GM12892 (cell line): ENCODE data around the gene NPC1L1.

Source experiments
- DNase-seq: peaks from one replicate; pipeline ENCODE4 v3.0.0; 2011; ENCODE audit not compliant: insufficient read length
- FAIRE-seq: peaks from 2 replicates; lab custom pipeline; 2011; peaks lifted over from hg19 to GRCh38; lab: Jason Lieb, UNC
- POLR2A ChIP-seq: IDR thresholded peaks from 2 replicates; pipeline ENCODE4 v1.6.1; 2011; ENCODE audit warnings: low read depth, low read length, control low read depth
- POLR2AphosphoS5 ChIP-seq: IDR thresholded peaks from 2 replicates; pipeline ENCODE4 v1.6.1; 2011; ENCODE audit warnings: low read depth, low read length, control low read depth
- TAF1 ChIP-seq: IDR thresholded peaks from 2 replicates; pipeline ENCODE4 v1.6.1; 2011; ENCODE audit warnings: low read depth, mild to moderate bottlenecking, control low read depth, low read length, borderline replicate concordance

Gene NPC1L1

GRCh38 chr7:44539669-44540506 lies 1.2 kb downstream of the NPC1L1 start:
- DNase-seq, result no peak
- no peak for TF ChIP-seq POLR2AphosphoS5
- TF ChIP-seq POLR2A, result no peak
- no peak for TF ChIP-seq TAF1
- no peak for FAIRE-seq

DNA sequence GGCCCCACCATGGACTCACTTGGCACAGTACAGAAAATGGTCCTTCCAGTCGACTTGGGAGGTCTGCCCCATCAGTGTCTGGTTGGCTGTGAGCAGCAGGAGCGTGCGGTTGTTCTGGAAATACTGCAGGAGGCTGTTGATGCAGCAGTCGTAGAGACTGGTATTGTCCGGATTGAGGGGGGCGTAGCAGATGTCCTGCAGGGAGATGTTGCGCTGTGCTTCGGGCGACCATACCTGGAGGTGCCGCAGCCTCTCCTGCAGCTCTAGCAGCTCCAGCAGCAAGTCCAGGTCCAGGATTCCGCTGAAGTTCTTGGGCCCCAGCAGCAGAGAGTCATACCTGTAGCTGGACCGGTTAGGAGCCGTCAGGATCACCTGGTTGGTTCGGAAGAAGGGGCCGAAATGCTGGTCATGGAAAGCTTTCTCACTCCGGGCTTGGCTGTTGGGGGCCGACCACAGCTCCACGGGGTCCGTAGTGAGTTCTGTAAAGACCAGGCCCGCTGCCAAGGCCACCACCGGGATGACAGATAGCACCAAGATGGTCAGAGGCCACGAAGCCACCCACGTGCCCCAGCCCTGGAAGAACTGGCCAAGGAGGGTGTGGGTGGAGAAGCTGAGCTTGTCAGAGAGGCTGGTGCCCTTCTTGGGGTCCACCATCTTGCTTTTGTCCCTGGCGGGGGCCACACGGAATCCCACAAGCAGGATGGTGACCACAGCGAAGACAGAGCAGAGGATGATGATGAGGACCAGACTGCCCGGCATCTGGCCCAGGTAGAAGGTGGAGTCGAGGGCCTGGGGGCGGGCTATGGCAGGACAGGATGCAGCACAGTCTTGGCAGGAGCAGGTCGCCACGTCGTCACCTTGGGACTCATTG lies 2.1 kb downstream of the NPC1L1 start:
- FAIRE-seq (no peak), DNase-seq (no peak)
- no peak for TF ChIP-seq TAF1
- no peak for TF ChIP-seq POLR2AphosphoS5
- no peak for TF ChIP-seq POLR2A

DNA sequence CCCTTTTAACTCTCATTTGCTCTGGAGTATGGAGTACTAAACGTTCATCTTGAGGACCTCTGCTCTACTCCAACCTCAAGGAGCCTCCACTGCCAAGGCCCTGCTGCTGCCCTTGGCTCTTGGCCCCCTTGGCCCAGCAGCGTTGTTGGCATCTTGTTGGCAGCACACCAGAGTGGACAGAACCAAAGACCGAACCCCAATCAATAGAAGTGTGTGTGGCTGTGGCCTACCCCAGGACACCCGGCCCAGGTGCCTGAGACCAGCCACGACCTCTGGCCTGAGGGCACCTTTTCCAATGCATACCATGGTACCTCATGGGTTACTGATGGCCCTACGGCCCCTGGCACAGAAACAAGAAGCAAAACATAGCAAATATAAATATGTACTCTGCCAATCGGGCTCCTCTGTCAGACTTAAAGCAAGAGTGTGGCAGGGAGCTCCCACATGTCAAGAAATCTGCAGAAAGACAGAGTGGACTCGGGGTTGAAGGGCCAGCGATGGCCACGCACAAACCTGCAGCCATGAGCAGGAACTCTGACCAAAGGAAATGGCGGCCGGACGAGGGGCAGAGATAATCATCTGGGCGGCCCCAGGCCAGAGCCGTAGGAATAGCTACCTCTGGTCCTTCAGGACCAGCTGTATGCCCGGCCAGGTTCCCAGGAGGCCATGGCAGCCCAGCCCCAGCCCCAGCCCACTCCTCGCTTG lies 2.9 kb downstream of the NPC1L1 start:
- FAIRE-seq (no peak), DNase-seq (no peak)
- TF ChIP-seq POLR2A, result no peak
- TF ChIP-seq POLR2AphosphoS5, result no peak
- no peak for TF ChIP-seq TAF1

GRCh38 chr7:44537442-44537841 lies 3.7 kb downstream of the NPC1L1 start:
- DNase-seq (no peak), FAIRE-seq (no peak)
- TF ChIP-seq POLR2A, result no peak
- TF ChIP-seq POLR2AphosphoS5, result no peak
- no peak for TF ChIP-seq TAF1

DNA sequence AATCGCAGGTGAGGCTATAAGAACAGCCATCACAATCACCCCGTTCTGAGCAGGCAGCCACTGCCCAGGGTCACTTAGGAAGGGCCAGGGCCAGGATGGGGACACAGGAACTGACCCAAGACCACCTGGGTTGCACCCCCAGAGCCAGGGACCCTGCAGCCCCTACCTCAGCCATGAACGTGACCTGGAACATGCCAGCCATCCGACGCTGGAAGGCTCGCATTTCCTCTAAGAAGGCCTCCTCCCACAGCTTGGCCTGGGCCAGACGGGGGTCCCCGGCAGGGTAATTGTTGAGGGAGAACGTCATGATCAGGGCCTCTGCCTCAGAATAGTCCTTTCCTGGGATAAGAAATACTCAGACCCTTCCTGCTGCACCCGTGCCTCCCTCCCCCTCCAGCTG lies 5.0 kb downstream of the NPC1L1 start:
- TF ChIP-seq POLR2AphosphoS5 (no peak), TAF1 (no peak), POLR2A (no peak)
- DNase-seq, result no peak
- no peak for FAIRE-seq

- DNase-seq (no peak), FAIRE-seq (no peak)
- no peak for TF ChIP-seq POLR2AphosphoS5
These were observed 5.6 kb downstream of the NPC1L1 start for GRCh38 chr7:44535348-44536064.

DNA sequence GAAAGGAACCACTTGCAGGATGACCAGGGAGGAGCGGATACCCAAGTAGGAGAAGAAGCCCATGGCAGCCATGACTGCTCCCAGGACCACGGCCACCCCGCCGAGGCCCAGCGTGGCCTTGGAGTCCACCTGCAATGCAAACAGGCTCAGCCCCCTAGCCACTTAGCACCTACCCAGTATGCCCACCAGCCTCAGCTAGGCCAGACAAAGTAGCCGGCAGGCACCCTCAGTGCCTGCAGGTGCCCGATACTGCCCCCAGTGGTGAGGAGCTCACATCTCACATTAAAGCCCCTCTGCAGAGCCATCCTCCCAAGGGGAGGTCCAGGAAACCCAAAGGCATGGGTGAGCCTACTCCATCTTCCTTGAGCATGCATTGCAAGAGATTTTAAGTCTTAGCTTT lies 6.6 kb downstream of the NPC1L1 start:
- DNase-seq, result peak; percentile 91
- TF ChIP-seq TAF1 (no peak), POLR2A (no peak), POLR2AphosphoS5 (no peak)
- peak; percentile 27 for FAIRE-seq

DNA sequence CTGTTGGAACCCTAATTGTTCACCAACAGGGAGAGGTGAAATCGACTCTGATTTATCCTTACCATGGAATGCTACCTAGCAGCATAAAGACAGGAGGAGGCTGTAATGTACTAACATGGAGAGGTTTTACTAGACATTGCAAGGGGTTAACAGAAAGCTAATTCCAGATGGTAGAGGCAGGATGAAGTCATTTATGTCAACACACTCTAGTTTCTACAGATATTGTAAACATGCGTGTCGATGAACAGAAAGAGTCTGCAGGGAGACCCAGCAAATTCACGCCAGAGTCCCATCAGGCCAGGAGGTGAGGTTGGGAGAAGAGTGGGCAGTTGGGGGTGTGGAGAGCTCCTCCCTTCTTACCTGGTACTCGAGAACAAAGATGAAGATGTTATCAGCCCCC lies 7.0 kb downstream of the NPC1L1 start:
- TF ChIP-seq POLR2AphosphoS5 (no peak), POLR2A (no peak), TAF1 (no peak)
- FAIRE-seq (no peak), DNase-seq (no peak)

DNA sequence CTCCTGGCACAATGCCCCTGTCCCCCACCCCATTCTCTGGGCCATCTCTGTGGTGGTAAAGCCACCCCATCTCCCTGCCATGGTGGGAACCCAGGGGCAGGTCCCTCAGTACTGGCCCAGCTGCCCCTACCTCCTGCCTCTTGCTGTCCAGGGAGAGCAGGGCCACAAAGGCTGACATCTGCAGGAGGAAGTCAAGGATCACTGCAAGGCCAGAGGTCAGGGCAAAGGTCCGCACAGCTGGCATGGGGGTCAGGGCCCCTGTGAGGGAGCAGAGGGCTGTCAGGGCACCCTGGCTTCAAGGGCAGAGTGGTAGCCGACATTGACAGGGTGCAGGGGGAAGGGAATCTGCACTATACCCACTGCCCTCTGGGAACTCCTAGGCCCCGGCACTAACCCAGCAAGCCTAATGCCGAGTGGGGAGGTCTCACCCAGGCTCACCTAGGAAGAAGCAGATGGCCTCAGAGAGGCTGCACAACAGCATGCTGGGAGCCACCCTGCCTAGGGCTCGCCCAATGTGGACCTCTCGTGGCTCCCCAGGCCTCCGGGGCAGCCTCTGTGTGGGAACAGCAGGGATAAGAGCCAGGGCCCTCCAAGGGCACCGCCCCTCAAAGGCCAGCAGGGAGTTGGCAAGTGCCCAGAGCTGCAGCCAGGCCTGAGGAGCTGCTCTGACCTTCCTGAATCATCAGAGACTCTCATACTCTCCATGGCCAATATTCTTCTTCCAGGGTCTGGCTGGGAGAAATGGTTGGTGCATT lies 7.7 kb downstream of the NPC1L1 start:
- FAIRE-seq (no peak), DNase-seq (no peak)
- TF ChIP-seq POLR2A (no peak), POLR2AphosphoS5 (no peak), TAF1 (no peak)

DNA sequence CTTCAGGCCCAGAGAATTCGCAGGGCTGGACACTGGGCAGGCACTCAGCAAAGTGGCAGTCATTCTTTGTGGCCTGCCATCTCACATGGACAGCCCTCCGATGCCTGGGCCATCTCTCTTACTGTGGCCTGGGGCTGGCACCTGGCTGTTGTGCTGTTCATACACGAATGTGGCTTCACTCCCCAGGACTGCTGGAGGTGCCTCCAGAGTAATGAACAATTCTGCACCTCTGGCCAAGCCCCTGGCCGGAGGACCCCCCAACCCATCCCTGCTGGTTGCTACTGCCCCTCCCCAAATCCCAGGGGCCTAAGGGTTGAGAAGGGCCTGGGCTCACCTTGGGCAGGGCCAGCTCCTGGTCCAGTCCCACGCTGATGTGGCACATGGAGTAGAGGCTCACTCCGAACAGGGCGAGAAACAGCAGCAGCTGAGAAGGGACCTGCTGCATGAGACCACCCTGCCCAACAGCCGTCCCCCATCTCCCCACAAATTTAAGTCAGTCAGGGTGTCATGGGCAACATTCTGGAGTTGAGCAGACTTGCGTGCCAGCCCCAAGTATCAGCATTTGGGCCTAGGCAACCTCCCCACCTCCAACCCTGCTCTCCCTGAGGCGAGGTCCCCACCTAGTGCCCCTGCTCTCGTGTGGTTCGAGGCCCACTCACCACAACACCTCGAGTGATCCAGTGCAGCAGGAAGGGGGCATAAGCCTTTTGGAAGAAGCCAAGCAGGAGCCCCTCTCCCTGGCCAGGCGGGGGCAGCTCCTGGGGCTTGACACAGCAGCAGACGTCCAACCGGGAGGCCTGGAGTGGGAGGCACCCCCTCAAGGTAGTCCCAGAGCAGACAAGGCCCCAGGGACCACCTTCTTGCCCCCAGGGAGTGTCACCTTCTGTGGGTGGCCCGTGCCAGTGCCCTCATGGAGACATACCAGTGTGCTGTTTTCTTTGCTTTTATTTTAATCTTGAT lies 9.4 kb downstream of the NPC1L1 start:
- FAIRE-seq (no peak), DNase-seq (no peak)
- TF ChIP-seq TAF1, result no peak
- no peak for TF ChIP-seq POLR2AphosphoS5
- TF ChIP-seq POLR2A, result no peak
